Measurements from ENCODE around the gene TTLL8.

Gene TTLL8

GRCh38 chr22:49996518-49997250 is 61.4 kb downstream of the TTLL8 start:
- H3K36me3 ChIP-seq (ENCODE audit: insufficient read depth), result no peaks in the 10 kb centered on the region
- H3K27ac ChIP-seq, result no peak overlapping the region
- no peak overlapping the region for H3K9ac ChIP-seq
- TF ChIP-seq CTCF (conservative IDR thresholded peaks at IDR 0.05; ENCODE audit: low read depth, low read length), result no peak
- no peaks in the 10 kb centered on the region for H3K27me3 ChIP-seq (ENCODE audit: insufficient read depth, low read depth)
- H3K4me3 ChIP-seq (IDR thresholded peaks at IDR 0.05; ENCODE audit: insufficient read depth, low read depth, low read length), result no peak overlapping the region
- no peak overlapping the region for H2AFZ ChIP-seq (ENCODE audit: low read depth)
- H3K4me1 ChIP-seq (ENCODE audit: low read depth, poor library complexity, severe bottlenecking), result no peaks in the 10 kb centered on the region
- H3K79me2 ChIP-seq (ENCODE audit: insufficient read depth, low read depth), result no peaks in the 10 kb centered on the region
- no peak overlapping the region for H3K4me2 ChIP-seq
- H4K20me1 ChIP-seq (ENCODE audit: insufficient read depth), result no peaks in the 10 kb centered on the region

GRCh38 chr22:49996119-49996517 is 62.0 kb downstream of the TTLL8 start:
- no peaks in the 10 kb centered on the region for H3K4me1 ChIP-seq (ENCODE audit: low read depth, poor library complexity, severe bottlenecking)
- no peak overlapping the region for H3K27ac ChIP-seq
- no peak for TF ChIP-seq CTCF (conservative IDR thresholded peaks at IDR 0.05; ENCODE audit: low read depth, low read length)
- H4K20me1 ChIP-seq (ENCODE audit: insufficient read depth), result no peaks in the 10 kb centered on the region
- H3K4me2 ChIP-seq, result no peak overlapping the region
- H3K36me3 ChIP-seq (ENCODE audit: insufficient read depth), result no peaks in the 10 kb centered on the region
- no peak overlapping the region for H2AFZ ChIP-seq (ENCODE audit: low read depth)
- no peak overlapping the region for H3K9ac ChIP-seq
- H3K27me3 ChIP-seq (ENCODE audit: insufficient read depth, low read depth), result no peaks in the 10 kb centered on the region
- no peaks in the 10 kb centered on the region for H3K79me2 ChIP-seq (ENCODE audit: insufficient read depth, low read depth)
- no peak overlapping the region for H3K4me3 ChIP-seq (IDR thresholded peaks at IDR 0.05; ENCODE audit: insufficient read depth, low read depth, low read length)

GRCh38 chr22:49995361-49996118 is 62.6 kb downstream of the TTLL8 start:
- H3K27me3 ChIP-seq (ENCODE audit: insufficient read depth, low read depth), result no peaks in the 10 kb centered on the region
- H3K36me3 ChIP-seq (ENCODE audit: insufficient read depth), result no peaks in the 10 kb centered on the region
- no peak overlapping the region for H2AFZ ChIP-seq (ENCODE audit: low read depth)
- H3K4me3 ChIP-seq (IDR thresholded peaks at IDR 0.05; ENCODE audit: insufficient read depth, low read depth, low read length), result no peak overlapping the region
- H4K20me1 ChIP-seq (ENCODE audit: insufficient read depth), result no peaks in the 10 kb centered on the region
- no peak overlapping the region for H3K27ac ChIP-seq
- no peak for TF ChIP-seq CTCF (conservative IDR thresholded peaks at IDR 0.05; ENCODE audit: low read depth, low read length)
- no peaks in the 10 kb centered on the region for H3K79me2 ChIP-seq (ENCODE audit: insufficient read depth, low read depth)
- no peak overlapping the region for H3K9ac ChIP-seq
- no peak overlapping the region for H3K4me2 ChIP-seq
- no peaks in the 10 kb centered on the region for H3K4me1 ChIP-seq (ENCODE audit: low read depth, poor library complexity, severe bottlenecking)

- Histone ChIP-seq H3K27me3 (ENCODE audit: insufficient read depth, low read depth) (no peaks in the 10 kb centered on the region), H3K79me2 (ENCODE audit: insufficient read depth, low read depth) (no peaks in the 10 kb centered on the region), H3K27ac (no peak overlapping the region), H3K4me1 (ENCODE audit: low read depth, poor library complexity, severe bottlenecking) (no peaks in the 10 kb centered on the region), H3K36me3 (ENCODE audit: insufficient read depth) (no peaks in the 10 kb centered on the region), H2AFZ (ENCODE audit: low read depth) (no peak overlapping the region), H4K20me1 (ENCODE audit: insufficient read depth) (no peaks in the 10 kb centered on the region), H3K4me3 (IDR thresholded peaks at IDR 0.05; ENCODE audit: insufficient read depth, low read depth, low read length) (no peak overlapping the region), H3K9ac (no peak overlapping the region), H3K4me2 (no peak overlapping the region)
- no peak for TF ChIP-seq CTCF (conservative IDR thresholded peaks at IDR 0.05; ENCODE audit: low read depth, low read length)
These were observed 63.1 kb downstream of the TTLL8 start for GRCh38 chr22:49995041-49995360.
